ENCODE data around the gene PDE1C.

The PDE1C gene

DNA sequence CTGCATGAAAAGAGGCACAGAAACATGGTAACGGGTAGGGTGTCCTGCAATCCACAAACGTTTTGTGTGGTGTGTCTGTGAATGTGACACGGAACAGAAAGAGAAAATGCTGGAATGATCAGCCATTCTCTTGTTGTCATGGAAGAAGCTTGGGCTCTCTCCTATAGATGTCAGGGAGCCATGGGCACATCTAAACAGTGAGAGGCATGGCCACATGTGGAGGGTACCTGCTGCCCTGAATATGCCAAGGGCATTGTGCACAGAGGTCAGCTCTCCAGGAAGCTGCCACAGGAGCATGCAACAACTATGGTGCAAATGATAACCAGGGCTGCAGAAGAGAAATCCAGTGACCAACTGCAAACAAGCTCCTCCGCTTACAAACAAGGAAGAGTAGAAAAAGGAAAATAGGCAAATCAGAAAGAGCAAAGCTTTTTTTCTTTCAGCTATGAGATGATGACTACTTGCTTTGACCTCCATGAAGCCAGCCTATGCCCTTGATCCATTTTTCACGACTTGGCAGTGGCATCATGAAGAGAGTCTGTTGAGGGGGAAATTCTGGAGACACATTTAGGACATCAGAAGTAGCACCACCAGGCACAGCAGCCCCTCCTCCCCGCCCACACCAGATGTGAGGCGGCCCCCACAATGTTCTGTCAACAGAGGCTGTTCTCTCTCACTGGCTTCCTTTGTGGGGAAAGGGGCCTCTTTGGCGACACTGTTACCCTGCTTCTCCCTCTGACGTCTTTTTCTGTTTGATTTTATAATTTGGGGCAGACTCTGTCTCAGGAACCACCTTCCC, 4.8 kb upstream of the PDE1C start:
- DNase-seq = no peak

- DNase-seq = no peak
Observed at GRCh38 chr7:32073533-32073932, 3.3 kb upstream of the PDE1C start.

DNA sequence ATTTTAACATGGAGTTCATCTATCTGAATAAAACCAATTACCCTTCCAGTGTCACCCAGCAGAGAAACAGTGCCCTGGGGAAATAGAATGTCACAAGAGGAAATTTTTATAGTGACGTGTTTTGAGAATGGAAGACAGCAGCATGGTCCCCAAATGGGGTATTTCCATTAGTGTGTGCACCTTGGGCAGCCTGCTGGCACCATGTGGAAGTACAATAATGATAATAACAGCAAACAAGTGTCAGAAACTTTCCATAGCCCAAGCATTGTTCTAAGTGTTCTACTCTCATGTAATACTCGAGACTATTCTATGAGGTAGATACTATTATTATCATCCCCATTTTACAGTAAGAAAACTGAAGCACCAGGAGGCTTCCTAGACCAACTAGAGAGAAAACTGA, 2.2 kb upstream of the PDE1C start:
- no peak for DNase-seq

DNA sequence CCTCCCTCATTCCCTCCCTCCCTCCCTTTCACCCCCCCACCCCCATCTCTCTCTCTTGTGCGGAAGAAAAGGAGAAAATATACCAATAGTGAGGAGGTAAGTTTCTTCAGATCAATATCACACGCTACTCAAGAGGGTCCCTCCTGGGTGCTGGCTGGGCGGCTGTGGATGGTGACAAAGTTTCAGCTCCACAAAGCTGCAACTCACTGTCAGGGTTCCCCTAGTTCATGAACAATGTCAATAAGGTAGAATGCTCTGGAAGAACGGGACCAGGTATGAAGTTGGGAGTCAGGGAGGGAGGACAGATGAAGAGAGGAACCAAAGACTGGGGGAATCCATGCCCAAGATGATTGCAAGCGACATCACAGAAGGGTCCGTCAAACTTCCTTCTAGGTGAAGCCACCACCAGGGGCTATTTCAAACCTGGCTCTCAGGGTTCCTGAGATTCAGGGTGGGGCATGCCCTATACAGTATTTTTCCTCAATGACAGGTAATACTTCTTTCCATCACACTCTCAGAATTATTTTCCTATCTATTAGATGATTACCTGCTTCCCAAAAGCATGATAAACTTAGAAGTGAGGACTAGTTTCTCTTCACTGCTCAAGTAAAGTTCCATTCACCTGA, 1.4 kb upstream of the PDE1C start:
- DNase-seq = no peak

- DNase-seq = no peak
Observed at GRCh38 chr7:32070051-32070405, 179 bp downstream of the PDE1C start.

- DNase-seq = no peak
Observed at GRCh38 chr7:32069116-32069650, 1.0 kb downstream of the PDE1C start.

GRCh38 chr7:32068411-32069101, 1.7 kb downstream of the PDE1C start:
- no peak for DNase-seq

- DNase-seq = no peak
Observed at GRCh38 chr7:32066441-32066840, 3.8 kb downstream of the PDE1C start.

GRCh38 chr7:32063614-32064013, 6.6 kb downstream of the PDE1C start:
- no peak for DNase-seq

- no peak for DNase-seq
Observed at GRCh38 chr7:32062150-32062549, 8.1 kb downstream of the PDE1C start.

DNA sequence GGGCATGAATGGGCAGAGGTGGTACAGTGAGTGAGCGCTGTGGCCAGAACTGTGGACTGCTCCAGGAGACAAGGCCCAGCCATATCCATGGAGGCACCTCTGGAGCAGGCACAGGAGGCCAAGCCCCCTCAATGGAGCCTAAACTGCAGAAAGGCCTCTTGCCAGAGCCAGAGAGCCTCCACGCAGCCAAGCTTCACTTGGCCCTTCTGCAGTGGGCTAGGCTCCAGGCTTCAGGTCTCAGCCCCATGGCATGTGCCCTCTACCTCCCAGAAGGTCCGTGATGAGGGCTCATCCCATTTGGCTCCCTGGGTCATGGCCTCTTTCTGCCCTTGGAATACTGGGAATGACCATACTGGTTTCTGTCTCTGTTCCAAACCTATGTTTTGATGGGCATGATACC, 8.9 kb downstream of the PDE1C start:
- DNase-seq = no peak

DNA sequence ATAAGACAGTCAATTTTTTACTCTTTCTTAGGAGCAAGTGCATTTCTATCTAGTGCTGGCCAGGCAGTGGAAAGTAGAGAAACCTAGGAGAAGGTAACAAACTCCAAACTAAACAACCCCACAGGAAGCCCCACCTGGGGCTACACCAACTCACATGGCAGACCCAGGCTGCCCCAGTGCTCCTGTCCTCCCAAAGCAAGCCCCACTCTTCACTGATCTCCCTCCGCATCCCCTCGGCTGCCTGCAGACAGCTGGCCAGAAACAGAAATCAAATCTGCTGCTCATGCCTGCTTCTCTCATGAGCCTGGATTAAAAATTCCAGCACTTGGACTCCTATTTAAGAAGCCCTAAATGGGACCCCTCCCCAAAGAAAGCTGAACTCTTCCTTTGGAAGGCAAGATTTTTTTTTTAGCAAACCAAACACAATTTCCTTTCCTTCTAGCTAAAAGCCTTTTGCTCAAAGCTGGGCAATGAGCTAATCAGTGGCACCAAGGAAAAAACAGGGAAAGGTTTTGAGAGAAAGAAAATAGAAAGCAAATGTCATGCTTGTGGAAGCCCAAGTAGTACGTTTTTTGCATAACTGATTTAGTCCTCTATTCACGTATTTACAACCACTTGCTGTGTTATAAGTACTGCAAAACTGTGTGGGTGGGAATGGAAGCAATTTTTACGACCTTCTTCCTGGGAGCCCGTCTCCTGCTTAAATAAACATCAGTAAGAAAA, 10.8 kb downstream of the PDE1C start:
- no peak for DNase-seq

DNA sequence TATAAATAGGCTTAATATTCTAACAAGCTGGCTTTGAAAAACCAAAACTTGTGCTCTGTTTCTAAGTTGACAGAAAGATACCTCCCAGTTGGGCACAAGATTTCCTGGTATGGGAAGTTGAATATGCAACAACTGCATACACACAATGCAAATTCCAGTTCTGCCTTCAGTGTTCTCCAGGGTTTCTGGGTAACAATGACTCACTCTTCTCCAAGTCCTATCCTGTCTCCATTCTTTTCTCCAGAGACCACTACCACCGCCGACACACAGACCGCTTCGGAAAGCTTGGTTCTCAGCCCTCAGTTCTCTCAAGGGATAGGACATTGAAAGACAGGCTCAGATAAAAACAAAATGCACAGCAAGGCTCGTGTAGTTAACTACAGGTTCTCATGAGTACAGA, 12.2 kb downstream of the PDE1C start:
- DNase-seq = no peak

DNA sequence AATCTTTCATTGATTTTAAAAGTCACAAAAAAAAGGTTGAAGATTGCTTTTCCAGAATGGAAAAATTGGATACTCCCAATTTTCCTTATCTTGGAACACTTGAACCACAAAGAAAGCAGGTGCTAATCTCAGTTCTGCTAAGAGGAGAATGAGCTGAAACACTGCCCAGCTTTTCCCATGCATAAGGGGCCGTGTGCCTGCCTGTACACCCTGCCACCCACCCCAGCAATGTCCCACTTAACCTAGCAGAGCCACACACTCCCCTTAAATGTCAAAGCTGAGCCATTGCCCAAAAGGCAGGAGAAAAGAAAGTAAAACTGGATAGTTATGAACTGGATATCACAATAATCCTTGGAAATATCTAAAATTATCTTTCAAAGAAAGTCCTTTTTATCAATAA, 13.4 kb downstream of the PDE1C start:
- no peak for DNase-seq

DNA sequence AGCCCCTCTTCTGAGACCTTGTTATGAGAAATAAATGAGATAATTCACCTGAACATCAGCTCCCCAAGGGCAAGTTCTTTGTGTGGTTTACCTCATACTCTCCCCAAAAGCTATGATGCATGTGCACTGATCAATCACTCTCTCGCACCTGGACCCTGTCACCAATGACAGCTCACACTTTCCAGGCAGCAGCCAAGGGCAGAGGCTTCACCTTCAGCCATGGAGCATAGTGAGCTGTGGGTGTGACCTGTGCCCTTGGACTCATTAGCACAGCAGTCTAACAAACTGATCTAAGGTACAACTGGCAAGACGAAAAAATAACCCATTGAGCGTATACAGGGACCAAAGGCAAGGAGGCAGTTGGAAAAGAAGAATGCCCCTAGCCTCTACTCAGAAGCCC, 17.0 kb downstream of the PDE1C start:
- DNase-seq = no peak

DNA sequence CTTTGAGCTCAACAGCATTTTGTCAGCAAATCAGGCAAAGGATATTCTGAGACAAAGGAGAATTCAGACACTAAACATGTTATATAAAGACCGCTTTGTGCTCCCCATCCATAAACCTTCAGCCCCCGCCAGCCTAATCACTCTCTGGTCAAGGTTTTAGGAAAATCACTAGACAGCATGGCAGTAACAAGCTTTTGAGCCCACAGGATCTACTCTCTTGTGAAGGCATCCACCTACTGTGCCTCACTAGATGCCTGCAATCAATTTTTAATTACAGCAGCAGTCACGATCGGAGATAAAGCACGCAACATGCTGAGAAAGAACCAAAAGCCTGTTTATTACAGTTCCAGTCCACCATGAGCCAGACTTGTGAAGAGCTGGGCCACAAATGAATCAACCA, 19.1 kb downstream of the PDE1C start:
- no peak for DNase-seq

DNA sequence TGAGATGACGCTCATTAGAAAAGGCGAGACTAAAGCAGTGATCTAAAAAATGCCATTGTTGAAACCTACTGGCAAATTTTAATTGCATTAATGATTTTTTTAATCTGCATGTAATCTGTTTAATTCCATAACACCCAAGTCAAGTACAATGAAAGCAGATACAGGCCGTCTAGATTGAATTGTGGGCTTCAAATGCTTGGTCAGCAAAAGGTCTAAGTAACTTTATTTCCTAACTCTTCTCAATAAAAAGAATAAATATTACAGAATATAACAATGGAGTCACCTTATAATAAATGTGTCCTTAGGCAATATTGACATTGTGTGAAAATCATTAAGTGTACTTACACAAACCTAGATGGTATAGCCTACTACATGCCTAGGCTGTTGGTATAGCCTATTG, 20.6 kb downstream of the PDE1C start:
- no peak for DNase-seq

DNA sequence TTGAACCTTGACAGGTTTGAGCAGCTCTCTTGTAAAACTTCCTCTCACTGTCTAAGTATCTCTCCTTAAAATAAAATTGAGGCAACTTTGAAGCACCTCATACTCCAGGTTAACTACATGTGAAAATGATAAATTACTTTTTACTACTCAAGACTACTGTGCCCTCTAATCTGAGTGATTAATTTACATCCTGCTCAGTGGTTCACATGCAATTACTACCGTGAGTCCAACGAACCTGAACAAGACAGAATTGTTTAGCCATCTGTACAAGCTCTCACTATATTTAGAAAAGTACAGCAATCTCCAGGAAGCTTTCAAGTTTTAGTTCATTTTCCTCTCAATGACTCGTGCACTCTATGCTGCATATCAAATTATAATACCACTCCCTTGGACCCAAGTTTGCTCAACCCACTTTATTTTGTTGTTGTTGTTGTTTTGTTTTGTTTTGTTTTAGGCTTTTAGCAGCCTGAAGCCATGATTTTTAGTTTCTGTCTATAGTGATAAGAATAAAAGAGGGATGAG, 21.2 kb downstream of the PDE1C start:
- no peak for DNase-seq

DNA sequence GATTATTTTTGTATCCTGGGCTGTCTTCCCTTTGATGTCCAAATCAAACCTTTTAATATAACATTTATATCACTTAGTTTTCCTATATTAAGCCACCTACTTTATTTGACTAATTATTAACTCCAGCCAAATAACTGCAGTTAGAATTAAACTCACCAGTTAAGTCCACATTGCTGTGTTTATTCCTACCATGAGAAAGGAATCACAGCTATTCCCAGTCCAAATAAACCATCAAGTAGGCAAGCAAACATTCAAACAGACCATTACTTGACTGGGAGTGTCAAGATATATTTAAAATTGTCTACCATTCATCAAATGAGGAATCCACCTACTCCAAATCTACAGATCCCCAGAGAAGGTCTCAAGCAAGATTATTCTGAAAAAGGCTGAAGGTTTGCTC, 22.4 kb downstream of the PDE1C start:
- DNase-seq = no peak

DNA sequence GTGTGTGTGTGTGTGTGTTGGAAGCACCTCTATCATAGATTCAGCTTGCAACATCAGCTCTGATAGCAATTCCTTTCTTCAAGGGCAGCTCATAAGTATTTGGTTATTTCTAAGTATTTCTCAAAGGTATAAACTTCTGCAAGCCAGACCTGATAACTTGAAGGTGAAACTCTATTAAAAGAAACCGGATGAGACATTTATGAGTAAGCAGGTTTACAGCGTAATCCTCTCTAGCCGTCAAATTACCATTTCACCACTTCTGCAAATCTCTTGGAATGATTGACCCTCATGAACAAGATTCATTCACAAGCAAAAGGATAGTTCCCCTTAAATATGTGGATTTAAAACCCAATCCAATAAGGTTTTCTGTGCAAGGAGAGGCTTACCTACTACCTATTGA, 23.1 kb downstream of the PDE1C start:
- no peak for DNase-seq

DNA sequence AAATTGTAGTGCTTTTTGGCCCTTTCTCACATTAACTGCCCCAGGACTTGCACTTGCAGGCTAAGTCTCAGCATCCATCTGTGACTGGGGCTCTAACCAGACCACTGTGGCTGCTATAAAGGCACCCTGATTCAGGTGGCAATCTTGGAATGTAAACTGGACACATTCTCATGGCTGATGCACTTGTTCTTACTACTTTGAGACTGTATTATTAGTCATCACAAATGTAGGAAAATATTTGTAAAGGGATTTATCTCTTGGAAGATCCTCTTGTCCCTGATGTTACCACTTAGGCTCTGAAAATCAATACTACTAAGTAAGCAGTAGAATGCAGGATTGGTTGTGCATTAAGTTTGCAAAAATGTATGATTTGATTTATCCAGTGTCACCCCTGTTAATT, 25.0 kb downstream of the PDE1C start:
- no peak for DNase-seq

DNA sequence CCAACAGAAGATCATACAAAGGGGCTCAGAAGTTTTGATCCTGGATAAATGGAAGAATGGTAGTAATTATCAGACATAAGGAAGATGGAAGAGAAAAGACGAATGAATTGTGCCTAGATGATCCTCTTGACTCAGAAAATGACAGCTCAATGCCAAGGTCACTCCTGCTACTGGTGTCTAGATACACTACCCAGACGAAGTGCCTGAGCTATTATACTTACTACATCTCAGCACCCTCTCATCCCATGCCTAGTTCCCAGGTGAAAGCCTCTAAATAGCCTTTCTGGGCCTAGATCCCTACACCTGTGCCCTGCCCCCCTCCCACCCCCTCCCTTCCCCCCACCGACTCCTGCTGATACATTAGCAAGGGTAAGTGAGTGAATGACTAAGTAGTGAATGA, 25.5 kb downstream of the PDE1C start:
- no peak for DNase-seq

- DNase-seq = no peak
Observed at GRCh38 chr7:32043688-32044087, 26.5 kb downstream of the PDE1C start.

Measured in NCI-H526 treated with DMSO at 0.1 percent for 48 hours (cell line).